Heart right ventricle (tissue), 16 donors: ENCODE measurements around the gene GPR65. TPM values are rescaled to one million over a fixed set of nuclear protein-coding genes. Genes with fewer than 3 reads are reported as not detected.

Experiments used
- ATAC-seq, 8 donors: fragments of 200-7000 bp; cut with Tn5 transposase; one replicate each; pipeline ENCODE4 v1.9.1; 2020; ENCODE audit warnings: mild to moderate bottlenecking in 8 of 8, moderate library complexity in 8 of 8, moderate number of reproducible peaks in 1 of 8
- DNase-seq, 2 donors: peaks; one replicate each; pipeline ENCODE4 v3.0.0-alpha.2; 2020
- H3K27ac ChIP-seq, 10 donors: fragments of 200-600 bp; sonication (generic) in 2 of 10; one replicate each; pipeline versions ENCODE4 v1.5.0 to v1.8.0; 2020 to 2022; ENCODE audit warnings: mild to moderate bottlenecking in 3 of 10
- H3K27me3 ChIP-seq, 7 donors: fragments of 200-600 bp; one replicate each; pipeline ENCODE4 v1.8.0; 2021 to 2022; ENCODE audit warnings: mild to moderate bottlenecking in 2 of 7
- H3K36me3 ChIP-seq, 9 donors: fragments of 200-600 bp; sonication (generic) in 1 of 9; one replicate each; pipeline versions ENCODE4 v1.5.0 to v1.8.0; 2020 to 2022; ENCODE audit warnings: mild to moderate bottlenecking in 2 of 9
- H3K4me1 ChIP-seq, 9 donors: fragments of 200-600 bp; sonication (generic) in 1 of 9; one replicate each; pipeline versions ENCODE4 v1.5.0 to v1.8.0; 2020 to 2022; ENCODE audit warnings: mild to moderate bottlenecking in 4 of 9
- H3K4me3 ChIP-seq, 10 donors: fragments of 200-600 bp; sonication (generic) in 2 of 10; one replicate each; pipeline versions ENCODE4 v1.5.0 to v1.8.0; 2020 to 2022; ENCODE audit warnings: mild to moderate bottlenecking in 7 of 10, moderate library complexity in 2 of 10
- H3K9me3 ChIP-seq, 11 donors: fragments of 200-600 bp in 10 of 11; sonication (generic) in 2 of 11; one replicate each; pipeline versions ENCODE4 v1.5.0 to v1.8.0; 2013 to 2022; ENCODE audit warnings: mild to moderate bottlenecking in 2 of 11, control low read depth in 1 of 11, moderate library complexity in 1 of 11
- CTCF ChIP-seq, 9 donors: fragments of 200-600 bp; sonication (generic) in 2 of 9; IDR thresholded peaks; one replicate each; pipeline versions ENCODE4 v1.5.0 to v1.8.0; 2021 to 2022; ENCODE audit warnings: antibody characterized with exemption in 9 of 9, mild to moderate bottlenecking in 5 of 9, moderate library complexity in 1 of 9
- WGBS, 2 donors: extraction: QIAGEN DNeasy Blood & Tissue Kit; methylation state at CpG; one replicate each; pipeline ENCODE4 v1.1.7; 2013; ENCODE audit warnings: inconsistent platforms in 1 of 2; 5-methylcytosine and 5-hydroxymethylcytosine counted together
- intact Hi-C, 10 donors: fragments of 100-400 bp; cut with DNase I; formaldehyde crosslinking; loops; one replicate each; pipeline versions ENCODE4 v1.11.1 to v1.14.2; 2022
- polyA plus RNA-seq, 2 donors: library from polyadenylated mRNA; stranded (reverse); fragments of 200-250 nt; gene quantifications; one replicate each; pipeline ENCODE4 v1.2.3, GENCODE V29; 2013
- total RNA-seq, 10 donors: library from RNA; stranded (reverse); fragmentation: NEBNext Ultra II Directional in 3 of 10; extraction: Animal tissue kit (Norgen Biotek cat#: 25700) in 3 of 10; gene quantifications; one replicate each; pipeline versions ENCODE4 v1.2.1 to v1.2.4, GENCODE V29; 2021 to 2023
- donor health status: Arrhythmogenic right ventricular cardiomyopathy.
- donor health status: ischemic (EF 13 %, LVEDD 7.1; RV severe dilation, severe dysfunction).
- donor health status: healthy with polysubstance abuse.
- donor health status: DM: no; HTN: yes; CAD: no.
- donor health status: DM: no; HTN: no; CAD: no.
- donor health status: ischemic (EF 25% LVEDD 6.9; RV normal size, moderate dysfunction).
- donor health status: ischemic (EF 25% LVEDD 5.7; RV mildly dilated, moderate dysfunction).
- donor health status: healthy.
- donor health status: DM: yes; HTN: yes; CAD: no.
- donor health status: Ischemic cardiomyopathy.
- donor health status: ischemic (EF 35%, LVEDD 5.7; RV mildly dilated, moderate dysfunction).
- donor health status: nonischemic (EF 11% LVEDD 7.7; RV severe dilation, severe dysfunction).
- donor health status: DM: yes; HTN: yes; CAD: no.
- donor health status: PGD.
- donor health status: ischemic (EF 29% LVEDD 5.4; RV normal size, mild dysfunction).
- donor health status: nonischemic (EF 23%, LVEDD 6.1; RV moderate dilation, normal function).

GPR65 gene
- total and polyA plus RNA-seq, 12 donors, result 0.09 to 3.2 (median 0.29) TPM

DNA sequence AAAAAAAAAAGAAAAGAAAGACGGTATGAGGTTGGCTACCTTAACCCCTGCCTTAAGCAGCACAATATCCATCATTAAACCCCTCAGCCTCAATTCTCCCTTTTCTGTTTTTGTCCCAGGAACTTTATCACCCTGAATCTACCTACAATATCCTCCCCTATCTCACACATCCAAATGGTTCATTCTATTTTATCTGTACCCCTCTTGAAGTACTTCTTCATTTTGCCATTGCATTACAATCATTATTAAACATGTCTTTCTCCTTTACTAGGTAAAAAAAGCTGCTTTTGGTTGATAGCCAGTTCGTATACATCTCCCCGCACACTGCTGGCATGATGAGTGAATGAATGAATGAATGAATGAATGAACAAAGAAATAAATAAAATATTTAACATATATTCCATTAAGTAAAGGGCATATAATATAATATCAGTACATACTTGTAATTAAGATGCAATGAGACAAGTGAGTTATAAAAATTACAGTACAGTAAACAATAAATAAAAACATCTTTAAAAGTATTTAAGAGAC, 364 bp upstream of the GPR65 start:
- DNase-seq (no peak), ATAC-seq (no peak)
- no peaks in the 10 kb centered on the region for H3K27me3 ChIP-seq
- H3K4me3 ChIP-seq, result peak overlapping the region in 4 of 10 donors; percentile 31 to 54 (median 40)
- intact Hi-C loops, result no loop called here
- H3K36me3 ChIP-seq, result no peaks in the 10 kb centered on the region
- H3K4me1 ChIP-seq, result peaks cover 0 to 70% (median 0%) of the 10 kb centered on the region in 9 donors
- TF ChIP-seq CTCF (IDR thresholded peaks at IDR 0.05), result no peak
- no peaks in the 10 kb centered on the region for H3K9me3 ChIP-seq
- peak overlapping the region in 2 of 10 donors; percentile 66 to 87 for H3K27ac ChIP-seq
- WGBS, 2 donors, result 53 to 67% methylated on average over 3 of the region's 3 CpGs

DNA sequence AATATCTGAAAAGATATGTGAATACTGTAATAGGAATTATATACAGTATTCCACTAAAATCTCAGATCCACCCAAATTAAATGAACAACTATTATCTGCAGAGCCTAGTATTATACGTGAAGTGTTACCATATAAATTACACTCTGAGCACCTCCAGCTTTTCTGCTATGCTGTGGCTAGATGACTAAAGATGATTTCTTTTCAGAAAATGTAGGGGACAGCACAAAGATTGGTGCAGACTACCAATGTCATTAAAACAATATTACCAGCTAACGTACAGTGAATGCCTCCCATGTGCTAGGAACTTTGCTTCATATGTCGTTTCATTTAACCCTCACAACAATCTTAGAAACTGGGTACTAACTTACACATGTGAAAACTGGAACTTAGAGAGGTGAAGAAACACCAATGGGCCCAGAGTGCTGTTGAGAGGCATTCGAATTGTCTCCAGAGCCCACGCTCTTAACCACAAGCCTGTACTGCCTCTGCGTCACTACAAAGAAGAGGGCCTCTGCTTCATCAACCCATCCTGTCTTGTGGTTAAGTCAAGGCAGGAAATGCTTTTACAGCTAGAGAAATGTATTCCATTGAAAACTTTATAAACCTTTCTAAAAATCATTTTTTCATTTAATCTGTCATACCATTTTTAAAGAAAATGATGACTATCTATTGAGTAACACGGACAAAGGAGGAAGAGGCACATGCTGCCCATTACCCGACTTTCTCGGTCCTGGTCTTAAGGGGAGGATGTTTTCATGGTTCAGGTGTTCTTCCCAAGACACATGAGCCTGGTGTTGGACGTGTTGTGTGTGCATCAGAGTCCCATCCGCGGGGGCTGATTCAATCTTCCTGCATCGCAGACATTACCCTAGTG, 1.3 kb downstream of the GPR65 start:
- Histone ChIP-seq H3K9me3 (no peaks in the 10 kb centered on the region), H3K36me3 (peaks cover 0 to 5% (median 0%) of the 10 kb centered on the region in 9 donors), H3K4me1 (peaks cover 0 to 75% (median 0%) of the 10 kb centered on the region in 9 donors), H3K27ac (peak overlapping the region in 5 of 10 donors; percentile 4 to 87 (median 46)), H3K27me3 (no peaks in the 10 kb centered on the region), H3K4me3 (peak overlapping the region in 6 of 10 donors; percentile 1 to 54 (median 27))
- DNase-seq, result no peak
- 88 to 89% methylated on average over 13 of the region's 13 CpGs for WGBS, 2 donors
- TF ChIP-seq CTCF (IDR thresholded peaks at IDR 0.05), result no peak
- ATAC-seq, result peak in 7 of 8 donors; percentile 48 to 88 (median 73)
- intact Hi-C loops, result no loop called here

- intact Hi-C loops, result no loop called here
- H3K4me3 ChIP-seq, result peak overlapping the region in 1 of 10 donors; percentile 54
- no peaks in the 10 kb centered on the region for H3K27me3 ChIP-seq
- peaks cover 0 to 13% (median 0%) of the 10 kb centered on the region in 9 donors for H3K36me3 ChIP-seq
- no peaks in the 10 kb centered on the region for H3K9me3 ChIP-seq
- DNase-seq, result no peak
- ATAC-seq, result no peak
- WGBS, 2 donors, result 69 to 71% methylated on average over 1 of the region's 1 CpG
- peaks cover 0 to 67% (median 0%) of the 10 kb centered on the region in 9 donors for H3K4me1 ChIP-seq
- H3K27ac ChIP-seq, result peak overlapping the region in 1 of 10 donors; percentile 87
- TF ChIP-seq CTCF (IDR thresholded peaks at IDR 0.05), result no peak
Observed at GRCh38 chr14:88007608-88008007, 2.7 kb downstream of the GPR65 start.

DNA sequence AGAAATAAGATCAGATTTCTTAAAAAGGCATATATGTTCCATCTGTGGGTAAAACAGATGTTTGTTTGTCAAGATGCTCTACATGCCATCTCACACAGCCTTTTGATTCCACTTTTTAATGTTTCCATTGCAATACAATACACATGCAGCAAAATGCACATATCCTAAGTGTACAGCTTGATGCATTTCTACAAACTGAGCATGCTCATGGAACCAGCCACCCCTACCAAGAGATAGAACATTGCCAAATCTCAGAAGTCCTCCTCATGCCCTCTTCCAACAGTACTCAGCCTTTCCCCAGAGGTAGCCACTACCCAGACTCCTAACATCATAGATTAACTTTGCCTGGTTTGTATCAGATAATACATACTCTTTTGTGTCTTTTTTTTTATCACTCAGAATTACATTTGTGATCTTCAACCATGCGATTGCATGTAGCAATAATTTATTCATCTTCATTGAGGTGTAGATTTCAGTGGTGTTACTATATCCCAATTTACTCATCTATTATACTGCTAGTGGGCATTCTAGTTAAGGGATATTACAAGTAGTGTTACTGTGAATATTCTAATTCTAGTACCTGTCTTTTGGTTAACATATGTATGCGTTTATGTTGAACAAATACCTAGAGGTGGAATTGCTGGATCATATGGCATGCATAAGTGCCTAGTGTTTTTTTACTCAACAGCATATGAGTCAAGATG, 3.3 kb downstream of the GPR65 start:
- 93 to 98% methylated on average over 2 of the region's 2 CpGs for WGBS, 2 donors
- Histone ChIP-seq H3K9me3 (no peaks in the 10 kb centered on the region), H3K36me3 (peaks cover 0 to 13% (median 0%) of the 10 kb centered on the region in 9 donors), H3K27me3 (no peaks in the 10 kb centered on the region), H3K4me3 (peak overlapping the region in 1 of 10 donors; percentile 54), H3K27ac (peak overlapping the region in 1 of 10 donors; percentile 87), H3K4me1 (peaks cover 0 to 62% (median 0%) of the 10 kb centered on the region in 9 donors)
- intact Hi-C loops, result no loop called here
- no peak for TF ChIP-seq CTCF (IDR thresholded peaks at IDR 0.05)
- ATAC-seq (no peak), DNase-seq (no peak)
